Sigmoid colon (tissue), 7 donors: ENCODE results near the gene IGFL2. TPM values are rescaled to one million over a fixed set of nuclear protein-coding genes. Genes with fewer than 3 reads are reported as not detected.

Source experiments
- DNase-seq: peaks from one replicate; pipeline ENCODE4 v3.0.0-alpha.2; 2019
- H3K27ac ChIP-seq, 4 donors: fragments of 200-600 bp; sonication (generic); one replicate each; pipeline ENCODE4 v1.5.1; 2016 to 2019; ENCODE audit warnings: mild to moderate bottlenecking in 1 of 4
- H3K27me3 ChIP-seq, 3 donors: fragments of 200-600 bp; sonication (generic); one replicate each; pipeline ENCODE4 v1.5.1; 2019; ENCODE audit warnings: mild to moderate bottlenecking in 1 of 3
- H3K36me3 ChIP-seq, 4 donors: fragments of 200-600 bp; sonication (generic); one replicate each; pipeline ENCODE4 v1.5.1; 2016 to 2019
- H3K4me1 ChIP-seq, 4 donors: fragments of 200-600 bp; sonication (generic); one replicate each; pipeline ENCODE4 v1.5.1; 2017 to 2019
- H3K4me3 ChIP-seq, 4 donors: fragments of 200-600 bp; sonication (generic); one replicate each; pipeline ENCODE4 v1.5.1; 2017 to 2019; ENCODE audit warnings: mild to moderate bottlenecking in 2 of 4, moderate library complexity in 1 of 4
- H3K9me3 ChIP-seq, 4 donors: fragments of 200-600 bp in 3 of 4; sonication (generic) in 3 of 4; one replicate each; pipeline versions ENCODE4 v1.5.1 to v1.6.1; 2013 to 2019
- CTCF ChIP-seq, 4 experiments: fragments of 450-650 bp in 3 of 4; fragments of 200-600 bp in 1 of 4; IDR thresholded peaks; one replicate each; pipeline ENCODE4 v1.5.1; 2016 to 2019; ENCODE audit warnings: antibody characterized with exemption in 4 of 4, mild to moderate bottlenecking in 3 of 4, moderate library complexity in 2 of 4
- EP300 ChIP-seq, 4 donors: sonication (generic); formaldehyde crosslinking; IDR thresholded peaks; one replicate each; pipeline ENCODE4 v1.6.1; 2017; ENCODE audit warnings: antibody characterized with exemption in 4 of 4
- POLR2A ChIP-seq, 2 donors: fragments of 450-650 bp; IDR thresholded peaks; one replicate each; pipeline ENCODE4 v1.6.1; 2016; ENCODE audit warnings: antibody characterized with exemption in 2 of 2, mild to moderate bottlenecking in 2 of 2, moderate library complexity in 2 of 2
- POLR2AphosphoS5 ChIP-seq, 4 donors: sonication (generic); formaldehyde crosslinking; IDR thresholded peaks; one replicate each; pipeline ENCODE4 v1.6.1; 2017; ENCODE audit warnings: antibody characterized with exemption in 4 of 4
- WGBS, 2 donors: extraction: QIAGEN DNeasy Blood & Tissue Kit; methylation state at CpG; one replicate each; pipeline ENCODE4 v1.1.7; 2013; 5-methylcytosine and 5-hydroxymethylcytosine counted together
- intact Hi-C: fragments of 100-400 bp; cut with DNase I; formaldehyde crosslinking; loops from one replicate; pipeline ENCODE4 v1.15.1; 2023
- polyA plus RNA-seq, 3 donors: library from polyadenylated mRNA; stranded (reverse); fragments of 200-250 nt; gene quantifications; one replicate each; pipeline ENCODE4 v1.2.3, GENCODE V29; 2013
- total RNA-seq, 4 donors: library from RNA; depleted of rRNA; stranded (reverse); fragments of >200 nt; gene quantifications; one replicate each; pipeline ENCODE4 v1.1.0, GENCODE V29; 2016
- donor health status: healthy with polysubstance abuse.
- donor health status: Bipolar disorder and iron deficiency.
- donor health status: healthy.

Gene IGFL2
- total and polyA plus RNA-seq, 7 donors = 0.49 to 1.8 (median 1.1) TPM; not detected in 4

- 65 to 69% methylated on average over 6 of the region's 6 CpGs for WGBS, 2 donors
- Histone ChIP-seq H3K9me3 (no peaks in the 10 kb centered on the region), H3K36me3 (no peaks in the 10 kb centered on the region), H3K27me3 (no peaks in the 10 kb centered on the region), H3K4me3 (no peak overlapping the region), H3K4me1 (peaks cover 0 to 21% (median 16%) of the 10 kb centered on the region in 4 donors), H3K27ac (no peak overlapping the region)
- no peak for TF ChIP-seq POLR2AphosphoS5 (IDR thresholded peaks at IDR 0.05)
- no peak for TF ChIP-seq CTCF (IDR thresholded peaks at IDR 0.05)
- no peak for TF ChIP-seq POLR2A (IDR thresholded peaks at IDR 0.05)
- no peak for TF ChIP-seq EP300 (IDR thresholded peaks at IDR 0.05)
- no peak for DNase-seq
- intact Hi-C loops = no loop called here
Measured at GRCh38 chr19:46109876-46110275, 38.2 kb upstream of the IGFL2 start.

- DNase-seq = no peak
- no peak overlapping the region for H3K27ac ChIP-seq
- intact Hi-C loops = no loop called here
- peaks cover 0 to 31% (median 25%) of the 10 kb centered on the region in 4 donors for H3K4me1 ChIP-seq
- WGBS, 2 donors = 48 to 69% methylated on average over 3 of the region's 3 CpGs
- TF ChIP-seq POLR2AphosphoS5 (IDR thresholded peaks at IDR 0.05) (no peak), EP300 (IDR thresholded peaks at IDR 0.05) (no peak), POLR2A (IDR thresholded peaks at IDR 0.05) (no peak), CTCF (IDR thresholded peaks at IDR 0.05) (no peak)
- H3K36me3 ChIP-seq = no peaks in the 10 kb centered on the region
- H3K4me3 ChIP-seq = no peak overlapping the region
- H3K27me3 ChIP-seq = no peaks in the 10 kb centered on the region
- no peaks in the 10 kb centered on the region for H3K9me3 ChIP-seq
Measured at GRCh38 chr19:46111376-46111775, 36.7 kb upstream of the IGFL2 start.

GRCh38 chr19:46112527-46112926 is 35.5 kb upstream of the IGFL2 start:
- intact Hi-C loops = no loop called here
- Histone ChIP-seq H3K4me3 (no peak overlapping the region), H3K4me1 (peaks cover 0 to 31% (median 25%) of the 10 kb centered on the region in 4 donors), H3K27me3 (no peaks in the 10 kb centered on the region), H3K9me3 (no peaks in the 10 kb centered on the region), H3K27ac (no peak overlapping the region), H3K36me3 (no peaks in the 10 kb centered on the region)
- 59 to 76% methylated on average over 2 of the region's 2 CpGs for WGBS, 2 donors
- no peak for DNase-seq
- TF ChIP-seq POLR2A (IDR thresholded peaks at IDR 0.05) (no peak), CTCF (IDR thresholded peaks at IDR 0.05) (no peak), EP300 (IDR thresholded peaks at IDR 0.05) (no peak), POLR2AphosphoS5 (IDR thresholded peaks at IDR 0.05) (no peak)

- Histone ChIP-seq H3K4me3 (no peak overlapping the region), H3K27ac (peak overlapping the region in 3 of 4 donors; percentile 20 to 47 (median 35)), H3K27me3 (no peaks in the 10 kb centered on the region), H3K36me3 (no peaks in the 10 kb centered on the region), H3K9me3 (no peaks in the 10 kb centered on the region), H3K4me1 (peaks cover 0 to 31% (median 25%) of the 10 kb centered on the region in 4 donors)
- DNase-seq = no peak
- peak; percentile 80 to 98 (median 94) for TF ChIP-seq POLR2AphosphoS5 (IDR thresholded peaks at IDR 0.05)
- peak in 3 of 4 donors; percentile 40 to 81 (median 62) for TF ChIP-seq EP300 (IDR thresholded peaks at IDR 0.05)
- TF ChIP-seq POLR2A (IDR thresholded peaks at IDR 0.05) = no peak
- TF ChIP-seq CTCF (IDR thresholded peaks at IDR 0.05) = no peak
- 18 to 48% methylated on average over 1 of the region's 1 CpG for WGBS, 2 donors
- intact Hi-C loops = no loop called here
Measured at GRCh38 chr19:46113726-46114125, 34.3 kb upstream of the IGFL2 start.
